Suppressor macrophage (primary cell): ENCODE measurements around the gene CXCL10.

ENCODE experiments used
- DNase-seq, 4 experiments: peaks; one replicate each; pipeline ENCODE4 v3.0.0-alpha.2; 2020 to 2022

The CXCL10 gene

DNA sequence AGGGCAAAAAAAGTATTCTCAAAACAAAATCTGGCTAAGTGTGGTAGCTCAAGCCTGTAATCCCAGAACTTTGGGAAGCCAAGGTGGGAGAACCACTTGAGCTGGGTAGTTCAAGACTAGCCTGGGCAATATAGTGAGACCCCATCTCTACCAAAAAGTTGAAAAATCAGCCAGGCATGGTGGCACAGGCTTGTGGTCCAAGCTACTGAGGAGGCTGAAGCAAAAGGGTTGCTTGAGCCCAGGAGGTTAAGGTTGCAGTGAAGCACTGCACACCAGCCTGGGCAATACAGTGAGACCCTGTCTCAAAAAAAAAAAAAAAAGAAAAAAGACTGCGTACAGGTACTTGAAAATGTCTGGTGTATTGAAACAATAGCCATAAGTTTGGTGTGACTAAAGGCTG lies 30.8 kb downstream of the CXCL10 start:
- DNase-seq = no peak

DNA sequence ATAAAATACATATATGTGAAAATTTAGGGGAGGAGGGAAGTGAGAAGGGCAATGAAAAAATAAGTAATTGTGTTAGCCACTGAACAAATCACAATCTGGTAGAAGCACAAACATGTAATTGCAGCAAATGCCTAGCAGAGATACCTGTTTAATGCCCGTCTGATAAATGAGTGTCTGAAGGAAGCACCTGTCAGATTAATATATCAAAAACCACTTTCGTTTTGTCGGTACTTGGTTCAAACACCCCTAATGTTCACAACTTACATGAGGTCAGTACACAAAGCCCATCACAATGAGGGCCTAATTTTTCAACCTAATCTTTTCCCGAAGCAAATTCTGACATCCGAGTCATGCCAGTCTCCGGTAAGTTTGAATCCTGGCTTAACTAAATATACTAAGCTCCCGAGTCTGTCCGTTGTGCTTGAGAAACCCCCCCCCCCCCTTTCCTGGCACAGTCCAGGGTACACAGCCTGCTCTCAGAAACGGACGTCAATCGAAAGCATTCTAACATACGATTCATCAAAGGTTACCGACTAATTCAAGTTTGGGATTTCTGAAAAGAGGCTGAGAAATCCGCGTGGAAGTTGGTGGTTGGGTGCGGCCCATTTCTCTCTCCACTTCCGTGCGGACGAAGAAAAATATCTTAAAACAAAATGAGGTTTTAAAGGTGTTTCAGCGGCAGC lies 33.3 kb downstream of the CXCL10 start:
- DNase-seq = peak in 2 of 4 experiments; percentile 12 to 24

DNA sequence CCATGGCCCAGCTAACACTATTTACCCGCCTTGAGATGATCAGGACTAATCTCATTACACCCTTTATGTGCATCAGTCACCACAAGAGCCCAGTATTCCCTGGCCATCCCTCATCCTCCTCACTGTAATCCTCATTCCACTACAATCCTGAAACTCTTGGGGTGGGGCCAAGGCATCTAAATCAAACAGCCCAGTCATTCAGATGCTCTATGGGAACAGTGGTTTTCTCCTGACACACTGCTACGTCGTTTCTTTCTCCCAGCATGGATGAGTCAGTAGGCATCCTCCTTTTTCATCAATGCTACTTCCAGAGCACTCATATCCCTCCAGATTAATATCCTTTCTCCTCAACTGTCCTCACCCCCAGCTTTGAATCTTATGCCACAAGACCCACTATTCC lies 38.2 kb downstream of the CXCL10 start:
- DNase-seq = no peak

DNA sequence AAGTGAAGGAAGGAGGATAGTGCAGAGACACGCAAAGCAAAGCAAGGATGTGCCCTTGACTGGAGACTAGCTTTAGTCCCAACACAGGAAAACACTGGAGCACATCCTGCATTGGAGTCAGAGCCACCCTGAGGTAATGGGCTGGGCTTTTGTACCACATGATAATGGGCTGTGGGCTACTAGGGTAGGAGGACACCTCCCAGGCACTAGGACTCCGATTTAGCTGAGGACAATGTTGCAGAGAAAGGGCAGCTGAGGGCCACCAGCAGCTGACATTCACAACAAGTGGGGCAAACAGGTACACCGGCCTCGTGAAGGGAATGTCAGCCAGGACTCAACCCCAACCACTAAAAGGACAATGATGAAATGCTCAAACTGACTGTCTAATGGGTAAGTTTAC lies 42.7 kb downstream of the CXCL10 start:
- no peak for DNase-seq

DNA sequence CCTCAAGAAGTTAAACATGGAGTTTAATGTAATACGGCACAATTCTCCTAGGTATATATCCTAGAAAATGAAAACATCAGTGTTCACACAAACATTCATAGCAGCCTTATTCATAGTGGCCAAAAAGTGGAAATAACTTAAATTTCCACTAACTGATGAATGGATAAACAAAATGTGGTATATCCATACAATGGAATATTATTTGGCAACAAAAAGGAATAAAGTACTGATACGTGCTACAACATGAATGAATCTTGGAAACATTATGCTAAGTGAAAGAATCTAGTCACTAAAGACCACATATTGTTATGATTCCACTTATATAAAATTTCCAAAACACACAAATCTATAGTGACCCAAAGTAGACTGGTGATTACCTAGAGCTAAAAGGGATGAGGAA lies 47.1 kb downstream of the CXCL10 start:
- no peak for DNase-seq

DNA sequence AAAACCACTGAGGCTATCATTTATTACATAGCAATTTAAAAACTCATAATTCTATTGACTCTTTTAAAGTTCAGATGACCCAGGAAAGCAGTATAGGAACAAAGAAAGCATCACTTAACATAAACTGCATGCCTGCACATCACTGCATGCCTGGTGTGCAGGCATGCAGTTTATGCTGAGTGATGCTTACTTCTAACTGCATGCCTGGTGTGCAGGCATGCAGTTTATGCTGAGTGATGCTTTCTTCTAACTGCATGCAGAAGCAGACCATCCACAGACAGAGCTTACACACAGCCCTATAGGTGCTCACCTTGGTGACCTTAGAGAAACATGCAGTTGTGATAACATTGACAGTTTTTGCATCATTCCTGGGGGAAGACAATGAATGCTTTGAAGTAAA lies 49.5 kb downstream of the CXCL10 start:
- DNase-seq = no peak
